MM.1S (cell line): Measurements from ENCODE around the gene NGB.

Experiments
- DNase-seq: peaks from one replicate; pipeline ENCODE4 v3.0.0-alpha.2; 2015
- H2AFZ ChIP-seq: fragments of 300-600 bp; sonication (generic); 2 replicates; pipeline ENCODE4 v1.6.0; 2016; ENCODE audit warnings: antibody characterized with exemption, low read length
- H3F3A ChIP-seq: fragments of 300-600 bp; sonication (generic); 2 replicates; pipeline ENCODE4 v1.6.1; 2016; ENCODE audit warnings: mild to moderate bottlenecking, antibody characterized with exemption, low read length, moderate library complexity, mixed read lengths; ENCODE audit not compliant: insufficient read depth
- H3K27ac ChIP-seq: fragments of 300-600 bp; sonication (generic); 2 replicates; pipeline ENCODE4 v1.5.1; 2016; ENCODE audit warnings: mild to moderate bottlenecking, low read length
- H3K27me3 ChIP-seq: fragments of 300-600 bp; sonication (generic); replicated peaks from 2 replicates; pipeline ENCODE4 v1.6.0; 2016; ENCODE audit warnings: low read length; ENCODE audit not compliant: insufficient read depth
- H3K36me3 ChIP-seq: fragments of 300-600 bp; sonication (generic); replicated peaks from 2 replicates; pipeline ENCODE4 v1.6.1; 2016; ENCODE audit warnings: mild to moderate bottlenecking, low read length, mixed read lengths; ENCODE audit not compliant: insufficient read depth
- H3K4me1 ChIP-seq: fragments of 300-600 bp; sonication (generic); 2 replicates; pipeline ENCODE4 v1.6.1; 2016; ENCODE audit warnings: low read length, mixed read lengths
- H3K4me2 ChIP-seq: fragments of 300-600 bp; sonication (generic); 2 replicates; pipeline ENCODE4 v1.6.0; 2016; ENCODE audit warnings: low read depth, low read length
- H3K4me3 ChIP-seq: fragments of 300-600 bp; sonication (generic); 2 replicates; pipeline ENCODE4 v1.5.1; 2016; ENCODE audit warnings: low read length, mixed read lengths
- H3K79me2 ChIP-seq: fragments of 300-600 bp; sonication (generic); 2 replicates; pipeline ENCODE4 v1.6.1; 2016; ENCODE audit warnings: mixed run types, low read length, mixed read lengths
- H3K9ac ChIP-seq: fragments of 300-600 bp; sonication (generic); 2 replicates; pipeline ENCODE4 v1.6.1; 2016; ENCODE audit warnings: low read length, mixed read lengths
- H3K9me2 ChIP-seq: fragments of 300-600 bp; sonication (generic); replicated peaks from 2 replicates; pipeline ENCODE4 v1.6.1; 2016; ENCODE audit warnings: mild to moderate bottlenecking, low read length, mixed read lengths; ENCODE audit not compliant: insufficient read depth
- H3K9me3 ChIP-seq: fragments of 300-600 bp; sonication (generic); replicated peaks from 2 replicates; pipeline ENCODE4 v1.6.1; 2016; ENCODE audit warnings: mild to moderate bottlenecking, low read length, mixed read lengths; ENCODE audit not compliant: insufficient read depth
- H4K20me1 ChIP-seq: fragments of 300-600 bp; sonication (generic); 2 replicates; pipeline ENCODE4 v1.6.1; 2016; ENCODE audit warnings: mild to moderate bottlenecking, low read length, moderate library complexity, mixed read lengths; ENCODE audit not compliant: insufficient read depth
- EZH2 ChIP-seq: fragments of 300-600 bp; sonication (generic); optimal IDR thresholded peaks from 2 replicates; pipeline ENCODE3; 2017; ENCODE audit warnings: low read depth, mild to moderate bottlenecking, antibody characterized with exemption, low read length, mixed read lengths
- EZH2phosphoT487 ChIP-seq: fragments of 300-600 bp; sonication (generic); IDR thresholded peaks from 2 replicates; pipeline ENCODE4 v1.6.1; 2018; ENCODE audit warnings: antibody characterized with exemption, low read length
- TF ChIP-seq, protein P1 (sequence below): fragments of 300-600 bp; sonication (generic); IDR thresholded peaks from 2 replicates; pipeline ENCODE4 v1.5.1; 2016; ENCODE audit warnings: antibody characterized with exemption, low read length, mixed read lengths

NGB gene

DNA sequence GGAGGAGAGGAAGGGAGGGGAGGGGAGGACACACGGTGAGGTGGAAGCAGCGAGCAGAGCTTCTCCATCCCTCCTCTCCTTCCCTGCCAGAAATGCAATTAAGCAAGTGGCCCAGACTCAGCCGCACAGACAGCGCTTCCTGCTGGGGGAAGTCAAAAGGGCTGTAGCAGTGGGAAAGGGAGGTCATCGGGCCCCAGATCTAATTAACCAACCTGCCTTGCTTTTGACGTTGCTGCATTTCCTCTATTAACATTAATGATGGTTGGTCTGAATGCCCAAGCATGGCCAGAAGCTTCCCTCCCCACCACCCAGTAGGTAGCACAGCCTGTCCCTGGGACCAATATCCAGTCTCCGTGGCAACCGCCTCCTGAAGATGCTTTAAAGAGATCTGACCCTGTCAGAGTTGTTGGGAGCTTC lies 4.6 kb upstream of the NGB start:
- Histone ChIP-seq H4K20me1 (no peaks in the 10 kb centered on the region), H3K4me1 (no peaks in the 10 kb centered on the region), H3F3A (no peaks in the 10 kb centered on the region)

DNA sequence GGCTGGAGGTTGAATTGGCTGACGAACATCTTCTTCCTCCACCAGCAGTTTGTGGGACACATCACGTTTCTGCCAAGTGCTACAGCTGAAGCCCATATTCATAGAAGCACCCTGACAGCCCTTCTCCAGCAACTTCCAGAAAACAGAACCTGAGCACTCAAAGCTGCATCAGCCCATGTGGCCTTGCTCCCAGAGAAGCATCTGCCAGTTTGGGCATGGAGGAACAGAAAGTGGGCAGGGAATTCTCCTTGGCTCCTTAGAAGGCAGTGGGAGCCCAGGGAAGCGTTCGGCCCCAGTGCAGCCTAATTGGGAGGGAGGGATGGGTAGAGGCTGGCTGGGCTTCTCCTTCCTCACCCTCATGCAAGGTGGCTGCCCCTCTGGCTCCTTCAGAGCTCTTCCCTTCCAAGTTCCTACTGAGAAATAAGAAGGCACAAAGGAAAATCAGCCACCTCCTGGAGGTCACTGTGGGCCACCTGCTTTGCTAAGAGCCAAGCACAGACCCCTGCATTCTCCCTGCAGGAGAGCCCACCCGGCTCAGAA lies 4.1 kb upstream of the NGB start:
- no peaks in the 10 kb centered on the region for H3K9me2 ChIP-seq
- DNase-seq, result no peak
- TF ChIP-seq EZH2 (no peak), EZH2phosphoT487 (no peak)
- TF ChIP-seq, protein P1, sequence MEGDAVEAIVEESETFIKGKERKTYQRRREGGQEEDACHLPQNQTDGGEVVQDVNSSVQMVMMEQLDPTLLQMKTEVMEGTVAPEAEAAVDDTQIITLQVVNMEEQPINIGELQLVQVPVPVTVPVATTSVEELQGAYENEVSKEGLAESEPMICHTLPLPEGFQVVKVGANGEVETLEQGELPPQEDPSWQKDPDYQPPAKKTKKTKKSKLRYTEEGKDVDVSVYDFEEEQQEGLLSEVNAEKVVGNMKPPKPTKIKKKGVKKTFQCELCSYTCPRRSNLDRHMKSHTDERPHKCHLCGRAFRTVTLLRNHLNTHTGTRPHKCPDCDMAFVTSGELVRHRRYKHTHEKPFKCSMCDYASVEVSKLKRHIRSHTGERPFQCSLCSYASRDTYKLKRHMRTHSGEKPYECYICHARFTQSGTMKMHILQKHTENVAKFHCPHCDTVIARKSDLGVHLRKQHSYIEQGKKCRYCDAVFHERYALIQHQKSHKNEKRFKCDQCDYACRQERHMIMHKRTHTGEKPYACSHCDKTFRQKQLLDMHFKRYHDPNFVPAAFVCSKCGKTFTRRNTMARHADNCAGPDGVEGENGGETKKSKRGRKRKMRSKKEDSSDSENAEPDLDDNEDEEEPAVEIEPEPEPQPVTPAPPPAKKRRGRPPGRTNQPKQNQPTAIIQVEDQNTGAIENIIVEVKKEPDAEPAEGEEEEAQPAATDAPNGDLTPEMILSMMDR, result no peak
- H3K4me3 ChIP-seq, result no peak overlapping the region
- no peak overlapping the region for H3K4me2 ChIP-seq
- H3K27ac ChIP-seq, result no peak overlapping the region
- H3K36me3 ChIP-seq, result no peaks in the 10 kb centered on the region
- no peaks in the 10 kb centered on the region for H3K4me1 ChIP-seq
- H2AFZ ChIP-seq, result no peak overlapping the region
- H3K9me3 ChIP-seq, result no peaks in the 10 kb centered on the region
- no peaks in the 10 kb centered on the region for H3K79me2 ChIP-seq
- no peaks in the 10 kb centered on the region; the same call in 1 of the 2 replicates for H3K27me3 ChIP-seq
- H4K20me1 ChIP-seq, result no peaks in the 10 kb centered on the region
- H3K9ac ChIP-seq, result no peak overlapping the region
- H3F3A ChIP-seq, result no peaks in the 10 kb centered on the region

More for the DNA sequence above, 4.6 kb upstream of the NGB start:
- Histone ChIP-seq H2AFZ (no peak overlapping the region), H3K4me2 (no peak overlapping the region), H3K9ac (no peak overlapping the region), H3K27me3 (no peaks in the 10 kb centered on the region), H3K9me3 (no peaks in the 10 kb centered on the region), H3K79me2 (no peaks in the 10 kb centered on the region), H3K36me3 (no peaks in the 10 kb centered on the region), H3K9me2 (no peaks in the 10 kb centered on the region), H3K27ac (no peak overlapping the region), H3K4me3 (no peak overlapping the region)
- no peak for DNase-seq
- TF ChIP-seq, protein P1, result no peak
- TF ChIP-seq EZH2 (no peak), EZH2phosphoT487 (no peak)

DNA sequence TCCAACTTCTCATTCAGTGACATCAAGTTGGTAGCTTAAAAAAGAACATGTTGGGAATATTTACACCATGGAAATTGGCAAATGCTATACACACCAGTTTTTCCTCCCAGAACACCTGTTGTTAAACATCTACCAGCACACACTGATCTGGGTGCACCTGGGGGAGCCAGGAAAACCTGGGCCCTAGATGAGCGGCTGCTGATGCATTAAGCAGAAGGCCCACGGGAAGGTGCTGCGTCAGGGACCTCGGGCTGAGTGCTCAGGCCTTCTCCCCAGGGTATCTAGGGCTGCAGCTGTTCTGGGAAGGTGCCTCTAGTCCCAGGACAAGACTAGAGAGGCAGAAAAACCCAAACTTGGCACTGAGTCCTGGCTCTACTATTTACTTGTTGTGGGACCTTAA lies 2.8 kb upstream of the NGB start:
- Histone ChIP-seq H3K4me2 (no peak overlapping the region), H3K9ac (no peak overlapping the region), H3K27me3 (no peaks in the 10 kb centered on the region; the same call in 1 of the 2 replicates), H2AFZ (no peak overlapping the region), H3K4me1 (no peaks in the 10 kb centered on the region), H3K36me3 (no peaks in the 10 kb centered on the region), H3K9me2 (no peaks in the 10 kb centered on the region), H3F3A (no peaks in the 10 kb centered on the region), H3K27ac (no peak overlapping the region), H3K79me2 (no peaks in the 10 kb centered on the region), H3K9me3 (no peaks in the 10 kb centered on the region), H3K4me3 (no peak overlapping the region), H4K20me1 (no peaks in the 10 kb centered on the region)
- TF ChIP-seq EZH2 (no peak), EZH2phosphoT487 (no peak)
- TF ChIP-seq, protein P1, result no peak
- no peak for DNase-seq
